Uterus (tissue), 4 donors: Measurements from ENCODE around the gene CAB39L. TPM values are rescaled to one million over a fixed set of nuclear protein-coding genes. Genes with fewer than 3 reads are reported as not detected.

Source experiments
- DNase-seq, 2 donors: peaks; one replicate each; pipeline ENCODE4 v3.0.0-alpha.2; 2019 to 2020
- H3K27ac ChIP-seq, 2 donors: fragments of 200-600 bp; sonication (generic); 1 replicate in 1 of 2; 2 replicates in 1 of 2; pipeline ENCODE4 v1.5.1; 2016 to 2018
- H3K27me3 ChIP-seq, 2 donors: fragments of 200-600 bp; sonication (generic); one replicate each; pipeline ENCODE4 v1.5.1; 2018 to 2019; ENCODE audit warnings: control low read depth in 1 of 2
- H3K36me3 ChIP-seq, 2 donors: fragments of 200-600 bp; sonication (generic); one replicate each; pipeline ENCODE4 v1.5.1; 2019; ENCODE audit warnings: control low read depth in 1 of 2
- H3K4me1 ChIP-seq, 2 donors: fragments of 200-600 bp; sonication (generic); one replicate each; pipeline ENCODE4 v1.5.1; 2018 to 2019; ENCODE audit warnings: control low read depth in 1 of 2
- H3K4me3 ChIP-seq, 2 donors: fragments of 200-600 bp; sonication (generic); 1 replicate in 1 of 2; 2 replicates in 1 of 2; pipeline ENCODE4 v1.5.1; 2018 to 2019; ENCODE audit warnings: mild to moderate bottlenecking in 1 of 2
- H3K9me3 ChIP-seq, 2 donors: fragments of 200-600 bp; sonication (generic); one replicate each; pipeline ENCODE4 v1.5.1; 2019; ENCODE audit warnings: control low read depth in 1 of 2
- CTCF ChIP-seq, 4 experiments: fragments of 200-600 bp in 2 of 4; fragments of 450-650 bp in 2 of 4; sonication (generic) in 2 of 4; IDR thresholded peaks; one replicate each; pipeline ENCODE4 v1.5.1; 2016 to 2019; ENCODE audit warnings: antibody characterized with exemption in 4 of 4, mild to moderate bottlenecking in 2 of 4, moderate library complexity in 1 of 4
- POLR2A ChIP-seq, 2 donors: fragments of 450-650 bp; IDR thresholded peaks; one replicate each; pipeline ENCODE4 v1.6.1; 2016; ENCODE audit warnings: antibody characterized with exemption in 2 of 2, mild to moderate bottlenecking in 1 of 2, moderate library complexity in 1 of 2
- intact Hi-C: fragments of 100-400 bp; cut with DNase I; formaldehyde crosslinking; loops from one replicate; pipeline ENCODE4 v1.15.1; 2023; ENCODE audit warnings: low total_unique reads
- total RNA-seq, 4 donors: library from RNA; depleted of rRNA in 3 of 4; stranded (reverse); fragments of >200 nt in 3 of 4; gene quantifications; one replicate each; pipeline versions ENCODE4 v1.1.0 to v1.2.4, GENCODE V29; 2014 to 2023
- donor health status: DM: yes; HTN: yes; CAD: no.

Gene CAB39L
- total RNA-seq, 4 donors from 2014 or later: 12.0 to 24.7 (median 18.5) TPM

- H3K27me3 ChIP-seq: no peaks in the 10 kb centered on the region
- no peak overlapping the region for H3K27ac ChIP-seq
- DNase-seq: no peak
- intact Hi-C loops: no loop called here
- TF ChIP-seq CTCF (IDR thresholded peaks at IDR 0.05) (no peak), POLR2A (IDR thresholded peaks at IDR 0.05) (no peak)
- H3K9me3 ChIP-seq: no peaks in the 10 kb centered on the region
- H3K36me3 ChIP-seq: no peaks in the 10 kb centered on the region
- H3K4me1 ChIP-seq: no peaks in the 10 kb centered on the region
- H3K4me3 ChIP-seq: no peak overlapping the region
These were observed 12.3 kb upstream of the CAB39L start for GRCh38 chr13:49456156-49456555.

- intact Hi-C loops: no loop called here
- no peaks in the 10 kb centered on the region for H3K9me3 ChIP-seq
- H3K4me3 ChIP-seq: no peak overlapping the region
- H3K27ac ChIP-seq: no peak overlapping the region
- DNase-seq: no peak
- no peak for TF ChIP-seq CTCF (IDR thresholded peaks at IDR 0.05)
- TF ChIP-seq POLR2A (IDR thresholded peaks at IDR 0.05): no peak
- no peaks in the 10 kb centered on the region for H3K36me3 ChIP-seq
- H3K4me1 ChIP-seq: no peaks in the 10 kb centered on the region
- H3K27me3 ChIP-seq: no peaks in the 10 kb centered on the region
These were observed 11.1 kb upstream of the CAB39L start for GRCh38 chr13:49455007-49455398.

- Histone ChIP-seq H3K9me3 (no peaks in the 10 kb centered on the region), H3K27ac (no peak overlapping the region), H3K4me1 (no peaks in the 10 kb centered on the region), H3K36me3 (no peaks in the 10 kb centered on the region), H3K4me3 (no peak overlapping the region), H3K27me3 (no peaks in the 10 kb centered on the region)
- DNase-seq: no peak
- intact Hi-C loops: no loop called here
- TF ChIP-seq CTCF (IDR thresholded peaks at IDR 0.05): no peak
- TF ChIP-seq POLR2A (IDR thresholded peaks at IDR 0.05): no peak
These were observed 10.6 kb upstream of the CAB39L start for GRCh38 chr13:49454388-49455006.

GRCh38 chr13:49453465-49453864, 9.6 kb upstream of the CAB39L start:
- Histone ChIP-seq H3K36me3 (no peaks in the 10 kb centered on the region), H3K9me3 (no peaks in the 10 kb centered on the region), H3K27ac (no peak overlapping the region), H3K27me3 (no peaks in the 10 kb centered on the region), H3K4me1 (no peaks in the 10 kb centered on the region), H3K4me3 (no peak overlapping the region)
- TF ChIP-seq POLR2A (IDR thresholded peaks at IDR 0.05) (no peak), CTCF (IDR thresholded peaks at IDR 0.05) (no peak)
- intact Hi-C loops: no loop called here
- no peak for DNase-seq

- Histone ChIP-seq H3K9me3 (no peaks in the 10 kb centered on the region), H3K27me3 (no peaks in the 10 kb centered on the region), H3K27ac (no peak overlapping the region), H3K4me1 (no peaks in the 10 kb centered on the region), H3K4me3 (no peak overlapping the region), H3K36me3 (no peaks in the 10 kb centered on the region)
- TF ChIP-seq CTCF (IDR thresholded peaks at IDR 0.05): no peak
- TF ChIP-seq POLR2A (IDR thresholded peaks at IDR 0.05): no peak
- DNase-seq: no peak
- intact Hi-C loops: no loop called here
These were observed 9.0 kb upstream of the CAB39L start for GRCh38 chr13:49452725-49453457.
